HepG2 (cell line): Measurements from ENCODE around the gene FAM174A.

Source experiments
- CTCF ChIP-seq: sonication (generic); formaldehyde crosslinking; IDR thresholded peaks from 2 replicates; pipeline ENCODE4 v1.5.0; 2020; ENCODE audit warnings: mild to moderate bottlenecking, missing genetic modification reagents, moderate library complexity
- GATAD2A ChIP-seq: IDR thresholded peaks from 2 replicates; pipeline ENCODE4 v1.6.1; 2016
- ISX ChIP-seq: sonication (generic); formaldehyde crosslinking; conservative IDR thresholded peaks from 2 replicates; pipeline ENCODE4 v1.5.0; 2020; ENCODE audit warnings: missing genetic modification reagents
- MAX ChIP-seq: IDR thresholded peaks from 2 replicates; pipeline ENCODE4 v1.6.1; 2012; ENCODE audit warnings: inconsistent platforms
- NR2C2 ChIP-seq: sonication (generic); formaldehyde crosslinking; IDR thresholded peaks from 2 replicates; pipeline ENCODE4 v1.4.0; 2020; ENCODE audit warnings: missing genetic modification reagents, mild to moderate bottlenecking, moderate library complexity, borderline replicate concordance
- SMC3 ChIP-seq: IDR thresholded peaks from 2 replicates; pipeline ENCODE4 v1.6.1; 2011; ENCODE audit warnings: low read length, improper control_type of control experiment
- TAF1 ChIP-seq: sonication (generic); formaldehyde crosslinking; IDR thresholded peaks from 2 replicates; pipeline ENCODE4 v1.4.0; 2020; ENCODE audit warnings: missing genetic modification reagents
- ZBTB49 ChIP-seq: sonication (generic); formaldehyde crosslinking; IDR thresholded peaks from 2 replicates; pipeline ENCODE4 v1.4.0; 2020; ENCODE audit warnings: missing genetic modification reagents, borderline replicate concordance
- ZNF274 ChIP-seq: sonication (generic); formaldehyde crosslinking; IDR thresholded peaks from 2 replicates; pipeline ENCODE4 v1.5.1; 2020; ENCODE audit warnings: mild to moderate bottlenecking, missing genetic modification reagents
- ZNF557 ChIP-seq: sonication (generic); formaldehyde crosslinking; IDR thresholded peaks from 2 replicates; pipeline ENCODE4 v1.4.0; 2020; ENCODE audit warnings: missing genetic modification reagents

GRCh38 chr5:100519075-100519474 lies 16.1 kb upstream of the FAM174A start:
- no peak for TF ChIP-seq TAF1 (CRISPR knock-in tag)
- no peak for TF ChIP-seq CTCF
- TF ChIP-seq NR2C2 (CRISPR knock-in tag), result no peak
- no peak for TF ChIP-seq SMC3
- no peak for TF ChIP-seq ZNF557 (CRISPR knock-in tag)
- TF ChIP-seq GATAD2A (CRISPR knock-in tag), result no peak
- TF ChIP-seq ZBTB49 (CRISPR knock-in tag), result no peak
- TF ChIP-seq ZNF274 (CRISPR knock-in tag), result no peak
- no peak for TF ChIP-seq ISX (CRISPR knock-in tag)
- no peak for TF ChIP-seq MAX
